Endothelial cell (in vitro differentiated cells): ENCODE results near the gene PTPRK. TPM values are rescaled to one million over a fixed set of nuclear protein-coding genes. Genes with fewer than 3 reads are reported as not detected.

Source experiments
- DNase-seq: peaks from one replicate; pipeline ENCODE4 v3.0.0; 2021; ENCODE audit warnings: low spot score
- H3K27ac Mint-ChIP-seq: one replicate; pipeline ENCODE4 v1.8.0; 2021; ENCODE audit warnings: mixed read lengths, inconsistent platforms; ENCODE audit not compliant: unreplicated experiment
- H3K27me3 Mint-ChIP-seq: one replicate; pipeline ENCODE4 v1.8.0; 2021; ENCODE audit warnings: mild to moderate bottlenecking, moderate library complexity, mixed read lengths, inconsistent platforms; ENCODE audit not compliant: unreplicated experiment
- H3K36me3 Mint-ChIP-seq: one replicate; pipeline ENCODE4 v1.8.0; 2021; ENCODE audit warnings: mild to moderate bottlenecking, low read depth, mixed read lengths, inconsistent platforms; ENCODE audit not compliant: unreplicated experiment
- H3K4me1 Mint-ChIP-seq: one replicate; pipeline ENCODE4 v1.8.0; 2021; ENCODE audit warnings: mild to moderate bottlenecking, mixed read lengths, inconsistent platforms; ENCODE audit not compliant: unreplicated experiment
- H3K4me3 Mint-ChIP-seq: one replicate; pipeline ENCODE4 v1.8.0; 2021; ENCODE audit warnings: mild to moderate bottlenecking, mixed read lengths, inconsistent platforms; ENCODE audit not compliant: unreplicated experiment
- H3K9me3 Mint-ChIP-seq: one replicate; pipeline ENCODE4 v1.8.0; 2021; ENCODE audit warnings: mixed read lengths, inconsistent platforms; ENCODE audit not compliant: unreplicated experiment
- total RNA-seq: library from RNA; stranded (reverse); fragmentation: NEBNext Ultra II Directional; extraction: Animal tissue kit (Norgen Biotek cat#: 25700); gene quantifications from one replicate; pipeline ENCODE4 v1.2.1, GENCODE V29; 2021; ENCODE audit not compliant: unreplicated experiment
- TF ChIP-seq, protein P1 (sequence below): fragments of 200-600 bp; sonication (generic); IDR thresholded peaks from one replicate; pipeline ENCODE4 v1.5.0; 2021; ENCODE audit warnings: antibody characterized with exemption; ENCODE audit not compliant: unreplicated experiment

The PTPRK gene
- total RNA-seq, 1 donor from 2014 or later, result 47.3 TPM

GRCh38 chr6:128388380-128388779 lies 132.0 kb downstream of the PTPRK start:
- Mint-ChIP-seq H3K4me1 (no peaks in the 10 kb centered on the region), H3K36me3 (no peaks in the 10 kb centered on the region), H3K9me3 (no peaks in the 10 kb centered on the region), H3K27me3 (no peaks in the 10 kb centered on the region), H3K4me3 (no peak overlapping the region), H3K27ac (no peak overlapping the region)
- TF ChIP-seq, protein P1, sequence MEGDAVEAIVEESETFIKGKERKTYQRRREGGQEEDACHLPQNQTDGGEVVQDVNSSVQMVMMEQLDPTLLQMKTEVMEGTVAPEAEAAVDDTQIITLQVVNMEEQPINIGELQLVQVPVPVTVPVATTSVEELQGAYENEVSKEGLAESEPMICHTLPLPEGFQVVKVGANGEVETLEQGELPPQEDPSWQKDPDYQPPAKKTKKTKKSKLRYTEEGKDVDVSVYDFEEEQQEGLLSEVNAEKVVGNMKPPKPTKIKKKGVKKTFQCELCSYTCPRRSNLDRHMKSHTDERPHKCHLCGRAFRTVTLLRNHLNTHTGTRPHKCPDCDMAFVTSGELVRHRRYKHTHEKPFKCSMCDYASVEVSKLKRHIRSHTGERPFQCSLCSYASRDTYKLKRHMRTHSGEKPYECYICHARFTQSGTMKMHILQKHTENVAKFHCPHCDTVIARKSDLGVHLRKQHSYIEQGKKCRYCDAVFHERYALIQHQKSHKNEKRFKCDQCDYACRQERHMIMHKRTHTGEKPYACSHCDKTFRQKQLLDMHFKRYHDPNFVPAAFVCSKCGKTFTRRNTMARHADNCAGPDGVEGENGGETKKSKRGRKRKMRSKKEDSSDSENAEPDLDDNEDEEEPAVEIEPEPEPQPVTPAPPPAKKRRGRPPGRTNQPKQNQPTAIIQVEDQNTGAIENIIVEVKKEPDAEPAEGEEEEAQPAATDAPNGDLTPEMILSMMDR, result no peak
- DNase-seq, result no peak

GRCh38 chr6:128380891-128381290 lies 139.5 kb downstream of the PTPRK start:
- no peaks in the 10 kb centered on the region for H3K27me3 Mint-ChIP-seq
- H3K4me3 Mint-ChIP-seq, result no peak overlapping the region
- TF ChIP-seq, protein P1, result no peak

DNA sequence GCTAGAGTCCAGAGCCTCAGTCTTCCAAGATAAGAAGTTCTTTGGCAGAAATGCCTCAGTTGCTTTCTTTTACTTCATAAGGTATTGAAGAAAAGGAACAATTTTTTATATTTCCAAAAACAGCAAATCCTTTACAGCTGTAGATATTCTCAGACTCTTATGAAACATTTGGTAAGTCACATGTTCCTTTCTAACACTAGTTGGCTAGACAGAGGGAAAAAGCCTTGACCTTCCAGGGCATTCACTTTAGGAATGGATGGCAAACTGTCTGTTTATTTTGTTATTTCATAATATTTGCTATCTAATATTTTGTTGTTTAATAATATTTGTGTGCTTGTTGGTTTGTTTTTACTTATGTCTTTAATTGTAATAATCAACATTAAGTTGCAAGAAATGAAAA lies 140.8 kb downstream of the PTPRK start:
- Mint-ChIP-seq H3K36me3 (peaks cover 30% of the 10 kb centered on the region), H3K4me3 (no peak overlapping the region), H3K27ac (no peak overlapping the region), H3K27me3 (no peaks in the 10 kb centered on the region), H3K4me1 (no peaks in the 10 kb centered on the region), H3K9me3 (peaks cover 9% of the 10 kb centered on the region)
- TF ChIP-seq, protein P1, result no peak
- no peak for DNase-seq

More at GRCh38 chr6:128380891-128381290, 139.5 kb downstream of the PTPRK start:
- Mint-ChIP-seq H3K4me1 (no peaks in the 10 kb centered on the region), H3K9me3 (peaks cover 9% of the 10 kb centered on the region), H3K27ac (no peak overlapping the region), H3K36me3 (peaks cover 17% of the 10 kb centered on the region)
- DNase-seq, result no peak

DNA sequence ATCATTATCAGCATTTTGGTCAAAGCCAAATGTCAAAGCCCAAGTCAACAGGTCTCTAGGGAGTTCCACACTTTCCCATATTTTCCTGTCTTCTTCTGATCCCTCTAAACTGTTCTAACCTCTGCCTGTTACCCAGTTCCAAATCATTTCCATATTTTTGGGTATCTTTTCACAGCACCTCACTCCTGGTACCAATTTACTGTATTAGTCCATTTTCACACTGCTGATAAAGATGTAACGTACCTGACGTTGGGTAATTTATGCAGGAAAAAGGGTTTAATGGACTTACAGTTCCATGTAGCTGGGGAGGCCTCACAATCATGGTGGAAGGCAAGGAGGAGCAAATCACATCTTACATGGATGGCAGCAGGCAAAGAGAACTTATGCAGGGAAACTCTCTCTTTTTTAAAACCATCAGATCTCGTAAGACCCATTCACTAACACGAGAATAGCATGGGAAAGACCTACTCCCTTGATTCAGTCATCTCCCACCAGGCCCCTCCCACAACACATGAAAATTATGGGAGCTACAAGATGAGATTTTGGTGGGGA lies 143.4 kb downstream of the PTPRK start:
- DNase-seq, result no peak
- Mint-ChIP-seq H3K27ac (no peak overlapping the region), H3K9me3 (peaks cover 9% of the 10 kb centered on the region), H3K4me3 (peak overlapping the region; percentile 60), H3K27me3 (no peaks in the 10 kb centered on the region), H3K4me1 (peaks cover 4% of the 10 kb centered on the region), H3K36me3 (peaks cover 37% of the 10 kb centered on the region)
- TF ChIP-seq, protein P1, result no peak

GRCh38 chr6:128371136-128371535 lies 149.3 kb downstream of the PTPRK start:
- Mint-ChIP-seq H3K4me3 (no peak overlapping the region), H3K4me1 (peaks cover 10% of the 10 kb centered on the region), H3K9me3 (no peaks in the 10 kb centered on the region), H3K36me3 (peaks cover 23% of the 10 kb centered on the region), H3K27me3 (no peaks in the 10 kb centered on the region), H3K27ac (no peak overlapping the region)
- no peak for DNase-seq
- TF ChIP-seq, protein P1, result no peak
